ENCODE measurements around the gene TRIM72. TPM values are rescaled to one million over a fixed set of nuclear protein-coding genes. Genes with fewer than 3 reads are reported as not detected.

Gene TRIM72
- total and polyA plus RNA-seq, 2 donors (not counting 3 experiments of a cell fraction or from before 2014, with no cell fraction given), result not detected

DNA sequence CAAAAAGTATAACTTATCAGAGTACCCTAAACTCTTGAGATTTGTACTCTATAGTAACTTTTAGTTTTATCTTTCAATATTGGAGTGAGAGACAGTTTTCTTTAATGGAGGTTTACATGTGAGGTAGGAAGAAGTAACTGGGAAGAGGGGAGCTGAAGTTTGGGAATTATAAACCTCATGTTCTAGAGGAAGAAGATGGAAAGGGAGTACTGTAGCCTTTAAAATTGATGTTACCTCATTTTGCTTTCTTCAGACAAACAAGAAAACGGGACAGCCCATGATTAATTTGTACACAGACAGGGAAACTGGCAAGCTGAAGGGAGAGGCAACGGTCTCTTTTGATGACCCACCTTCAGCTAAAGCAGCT lies 24.5 kb upstream of the TRIM72 start:
- Histone ChIP-seq H3K4me1 (ENCODE audit: control insufficient read depth, extremely low read depth, insufficient read depth, low read length) (no peaks in the 10 kb centered on the region), H3K4me2 (ENCODE audit: insufficient read depth, low read length) (no peak overlapping the region), H2AFZ (ENCODE audit: low read depth, low read length) (no peak overlapping the region), H3K4me3 (replicated peaks in 1 of 3; ENCODE audit: insufficient read depth in 1 of 3, low read depth in 1 of 3, low read length in 3 of 3) (no peak overlapping the region), H3K79me2 (ENCODE audit: control insufficient read depth, insufficient read depth, low read length) (peaks cover 65% of the 10 kb centered on the region), H3K9me1 (replicated peaks; ENCODE audit: control insufficient read depth, extremely low read depth, insufficient read depth, low read length) (no peaks in the 10 kb centered on the region), H3K9me3 (replicated peaks; ENCODE audit: control insufficient read depth, insufficient read depth, low read length) (no peaks in the 10 kb centered on the region), H3K27ac (ENCODE audit: insufficient read depth, low read depth, low read length) (no peak overlapping the region), H4K20me1 (replicated peaks; ENCODE audit: control insufficient read depth, extremely low read depth, insufficient read depth, low read length) (peaks cover 9% of the 10 kb centered on the region), H3K27me3 (ENCODE audit: control insufficient read depth in 2 of 2, insufficient read depth in 2 of 2, low read length in 2 of 2) (no peaks in the 10 kb centered on the region), H3K9ac (replicated peaks; ENCODE audit: extremely low read depth, insufficient read depth, low read length) (no peak overlapping the region), H3K36me3 (ENCODE audit: control insufficient read depth in 2 of 2, extremely low read depth in 1 of 2, insufficient read depth in 2 of 2, low read length in 2 of 2) (peaks cover 77 to 82% of the 10 kb centered on the region in 2 experiments)
- dilution Hi-C loops (cut with MboI; ENCODE audit: extremely low pct_ligation_motif_present, low sequenced_read_pairs) (no loop called here), intact Hi-C loops (cut with micrococcal nuclease) (no loop called here)
- CTCF ChIA-PET, result interaction anchor here (1.8 kb wide), 1 partner anchor 144 kb away, joined by 3 read pairs; no protein-coding TSS in a partner anchor
- peak; percentile 28 for FAIRE-seq
- TF ChIP-seq FOS (IDR thresholded peaks at IDR 0.05; ENCODE audit: borderline replicate concordance, insufficient read depth, low read length) (no peak), GATA2 (IDR thresholded peaks at IDR 0.05; ENCODE audit: insufficient read depth, insufficient read length, low read depth, low read length) (no peak), MYC (IDR thresholded peaks at IDR 0.05; ENCODE audit: low read depth, low read length) (no peak), CTCF (IDR thresholded peaks at IDR 0.05; ENCODE audit: extremely low read depth in 1 of 2, insufficient read depth in 1 of 2, low read depth in 1 of 2, low read length in 2 of 2) (no peak), POLR2A (IDR thresholded peaks at IDR 0.05; ENCODE audit: low read depth, low read length) (no peak), JUN (IDR thresholded peaks at IDR 0.05; ENCODE audit: borderline replicate concordance, insufficient read depth, insufficient read length, low read depth) (no peak), POLR2AphosphoS5 (IDR thresholded peaks at IDR 0.05; ENCODE audit: insufficient read depth, low read depth, low read length) (no peak), EZH2 (IDR thresholded peaks at IDR 0.05; ENCODE audit: borderline replicate concordance, low read depth, low read length, severe bottlenecking) (no peak)
- TF ChIP-seq, protein P1, sequence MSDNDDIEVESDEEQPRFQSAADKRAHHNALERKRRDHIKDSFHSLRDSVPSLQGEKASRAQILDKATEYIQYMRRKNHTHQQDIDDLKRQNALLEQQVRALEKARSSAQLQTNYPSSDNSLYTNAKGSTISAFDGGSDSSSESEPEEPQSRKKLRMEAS (IDR thresholded peaks at IDR 0.05; ENCODE audit: insufficient read depth, insufficient read length), result no peak
- POLR2A ChIA-PET, result interaction anchor here (1.8 kb wide), 1 partner anchor 9 kb away, joined by 5 read pairs; the partner anchor contains the start of gene FUS
- BruUV-seq (replicated peaks), result no TSS peak
- no peak for DNase-seq (ENCODE audit: low read depth, low spot score)

Measured in endothelial cell of umbilical vein (primary cell).